Sciatic nerve (tissue), 2 donors: Measurements from ENCODE around the gene NAT9. TPM values are rescaled to one million over a fixed set of nuclear protein-coding genes. Genes with fewer than 3 reads are reported as not detected.

Experiments used
- ATAC-seq: fragments of 200-7000 bp; cut with Tn5 transposase; one replicate; pipeline ENCODE4 v1.9.1; 2020; ENCODE audit warnings: mild to moderate bottlenecking, moderate library complexity
- DNase-seq: peaks from one replicate; pipeline ENCODE4 v3.0.0-alpha.2; 2020; ENCODE audit warnings: low spot score
- intact Hi-C: fragments of 100-400 bp; cut with DNase I; formaldehyde crosslinking; loops from one replicate; pipeline ENCODE4 v1.14.2; 2022
- total RNA-seq: library from RNA; stranded (reverse); fragmentation: NEBNext Ultra II Directional; extraction: Animal tissue kit (Norgen Biotek cat#: 25700); gene quantifications from one replicate; pipeline ENCODE4 v1.2.1, GENCODE V29; 2021
- donor health status: DM: no; HTN: no; CAD: no.
- donor health status: DM: no; HTN: no; CAD: no.

The NAT9 gene
- total RNA-seq, 1 donor from 2014 or later = 50.3 TPM

- intact Hi-C loops = loop anchor here (10.0 kb wide), 1 partner anchor 151 kb away; no protein-coding TSS in a partner anchor
- ATAC-seq (no peak), DNase-seq (no peak)
These were observed 9.2 kb upstream of the NAT9 start for GRCh38 chr17:74785096-74785980.

GRCh38 chr17:74784125-74784810, 8.1 kb upstream of the NAT9 start:
- intact Hi-C loops = loop anchor here (5.0 to 10.0 kb wide), 2 partner anchors 37 to 149 kb away; partner anchors contain the start of gene NHERF1
- no peak for DNase-seq
- ATAC-seq = no peak

- DNase-seq = no peak
- no peak for ATAC-seq
- intact Hi-C loops = loop anchor here (5.0 to 10.0 kb wide), 2 partner anchors 35 to 148 kb away; partner anchors contain the start of gene NHERF1
These were observed 6.4 kb upstream of the NAT9 start for GRCh38 chr17:74782571-74782970.

GRCh38 chr17:74780443-74781238, 4.5 kb upstream of the NAT9 start:
- no peak for ATAC-seq
- DNase-seq = no peak
- intact Hi-C loops = loop anchor here (5.0 to 10.0 kb wide), 2 partner anchors 33 to 146 kb away; partner anchors contain the start of gene NHERF1

- DNase-seq (no peak), ATAC-seq (peak; percentile 51)
- intact Hi-C loops = loop anchor here (5.0 to 10.0 kb wide), 2 partner anchors 33 to 145 kb away; partner anchors contain the start of gene NHERF1
These were observed 3.8 kb upstream of the NAT9 start for GRCh38 chr17:74779948-74780400.

- intact Hi-C loops = no loop called here
- no peak for ATAC-seq
- DNase-seq = no peak
These were observed 3.4 kb upstream of the NAT9 start for GRCh38 chr17:74779501-74779900.

GRCh38 chr17:74778960-74779359, 2.8 kb upstream of the NAT9 start:
- DNase-seq (no peak), ATAC-seq (no peak)
- intact Hi-C loops = no loop called here

- intact Hi-C loops = no loop called here
- no peak for DNase-seq
- no peak for ATAC-seq
These were observed 1.9 kb upstream of the NAT9 start for GRCh38 chr17:74777901-74778515.

GRCh38 chr17:74776990-74777389, 845 bp upstream of the NAT9 start:
- intact Hi-C loops = no loop called here
- DNase-seq (no peak), ATAC-seq (no peak)

GRCh38 chr17:74775409-74776043, 619 bp downstream of the NAT9 start:
- DNase-seq (no peak), ATAC-seq (no peak)
- intact Hi-C loops = no loop called here

- ATAC-seq (no peak), DNase-seq (no peak)
- intact Hi-C loops = no loop called here
These were observed 2.3 kb downstream of the NAT9 start for GRCh38 chr17:74773871-74774286.

- ATAC-seq (no peak), DNase-seq (no peak)
These were observed 2.7 kb downstream of the NAT9 start for GRCh38 chr17:74773414-74773813.

GRCh38 chr17:74772053-74772452, 4.1 kb downstream of the NAT9 start:
- ATAC-seq = no peak

More at GRCh38 chr17:74773414-74773813, 2.7 kb downstream of the NAT9 start:
- intact Hi-C loops = no loop called here

GRCh38 chr17:74771319-74771914, 4.7 kb downstream of the NAT9 start:
- DNase-seq (no peak), ATAC-seq (no peak)
- intact Hi-C loops = no loop called here

More at GRCh38 chr17:74772053-74772452, 4.1 kb downstream of the NAT9 start:
- intact Hi-C loops = no loop called here
- no peak for DNase-seq

GRCh38 chr17:74770498-74771318, 5.4 kb downstream of the NAT9 start:
- ATAC-seq (peak; percentile 73), DNase-seq (peak; percentile 75)
- intact Hi-C loops = no loop called here

- ATAC-seq = no peak
- intact Hi-C loops = no loop called here
- DNase-seq = no peak
These were observed 6.2 kb downstream of the NAT9 start for GRCh38 chr17:74769856-74770497.
